Stimulated activated CD8-positive, alpha-beta memory T cell treated with anti-CD3 and anti-CD28 coated beads, Interleukin-12 subunit alpha, Interleukin-12 subunit beta, amount 100 ng/mL, for 24 hours (primary cell): ENCODE results near the gene TCF25.
A peak's percentile ranks its signal among the peaks of the same experiment; 100 is the strongest.

ENCODE experiments used
- DNase-seq: peaks from one replicate; pipeline ENCODE4 v3.0.0-alpha.2; 2020; ENCODE audit errors: extremely low read depth

The TCF25 gene

DNA sequence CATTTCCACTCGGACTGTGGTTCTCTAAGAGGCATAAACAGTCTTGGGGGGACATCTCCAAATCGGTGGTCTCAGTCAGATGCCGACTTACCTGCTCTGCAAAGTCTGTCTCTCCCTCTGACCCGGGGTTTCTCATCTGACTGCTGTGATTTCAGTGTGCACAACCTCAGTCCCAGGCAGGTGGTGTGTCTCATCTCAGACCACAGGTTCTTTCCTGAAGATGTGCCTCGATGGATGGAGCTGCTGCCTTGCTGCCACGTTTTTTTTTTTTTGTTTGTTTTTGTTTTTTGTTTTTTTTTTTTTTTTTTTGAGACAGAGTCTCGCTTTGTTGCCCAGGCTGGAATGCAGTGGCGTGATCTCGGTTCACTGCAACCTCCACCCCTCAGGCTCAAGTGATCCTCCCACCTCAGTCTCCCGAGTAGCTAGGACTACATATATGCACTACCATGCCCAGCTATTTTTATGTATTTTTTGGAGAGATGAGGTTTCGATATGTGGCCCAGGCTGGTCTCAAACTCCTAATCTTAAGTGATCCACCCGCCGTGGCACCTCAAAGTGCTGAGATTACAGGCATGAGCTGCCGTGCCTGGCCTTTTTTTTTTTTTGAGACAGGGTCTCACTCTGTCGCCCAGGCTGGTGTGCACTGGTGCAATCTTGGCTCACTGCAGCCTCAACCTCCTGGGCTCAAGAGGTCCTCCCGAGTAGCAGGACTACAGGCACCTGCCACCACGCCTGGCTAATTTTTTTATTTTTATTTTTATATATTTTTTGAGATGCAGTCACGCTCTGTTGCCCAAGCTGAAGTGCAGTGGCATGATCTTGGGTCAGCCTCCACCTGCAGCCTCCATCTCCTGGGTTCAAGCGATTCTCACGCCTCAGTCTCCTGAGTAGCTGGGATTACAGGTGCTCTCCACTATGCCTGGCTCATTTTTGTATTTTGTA is 29.7 kb upstream of the TCF25 start:
- no peak for DNase-seq

GRCh38 chr16:89844739-89845339 is 28.6 kb upstream of the TCF25 start:
- no peak for DNase-seq

- DNase-seq, result no peak
These were observed 28.0 kb upstream of the TCF25 start for GRCh38 chr16:89845417-89845816.

- DNase-seq, result no peak
These were observed 26.1 kb upstream of the TCF25 start for GRCh38 chr16:89847051-89847939.

- no peak for DNase-seq
These were observed 25.5 kb upstream of the TCF25 start for GRCh38 chr16:89847940-89848297.

DNA sequence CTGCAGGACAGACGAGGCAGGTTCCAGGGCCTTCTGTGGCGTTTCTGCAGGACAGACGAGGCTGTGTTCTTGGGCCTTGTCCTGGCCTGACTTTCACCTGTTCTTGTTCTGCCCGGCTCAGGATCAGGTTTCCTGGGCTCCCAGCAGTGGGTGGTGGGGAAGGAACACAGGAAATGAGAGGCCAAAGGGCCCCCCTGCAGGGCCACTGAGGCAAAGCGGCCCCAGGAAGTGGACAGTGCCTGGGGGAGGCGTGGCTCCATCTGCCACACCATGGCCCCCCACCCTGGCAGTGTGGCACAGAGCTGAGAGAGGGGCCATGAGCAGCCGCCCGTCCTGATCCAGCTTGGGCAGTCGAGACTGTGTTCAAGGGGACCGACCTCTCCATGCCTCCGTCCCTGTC is 24.4 kb upstream of the TCF25 start:
- DNase-seq, result no peak

DNA sequence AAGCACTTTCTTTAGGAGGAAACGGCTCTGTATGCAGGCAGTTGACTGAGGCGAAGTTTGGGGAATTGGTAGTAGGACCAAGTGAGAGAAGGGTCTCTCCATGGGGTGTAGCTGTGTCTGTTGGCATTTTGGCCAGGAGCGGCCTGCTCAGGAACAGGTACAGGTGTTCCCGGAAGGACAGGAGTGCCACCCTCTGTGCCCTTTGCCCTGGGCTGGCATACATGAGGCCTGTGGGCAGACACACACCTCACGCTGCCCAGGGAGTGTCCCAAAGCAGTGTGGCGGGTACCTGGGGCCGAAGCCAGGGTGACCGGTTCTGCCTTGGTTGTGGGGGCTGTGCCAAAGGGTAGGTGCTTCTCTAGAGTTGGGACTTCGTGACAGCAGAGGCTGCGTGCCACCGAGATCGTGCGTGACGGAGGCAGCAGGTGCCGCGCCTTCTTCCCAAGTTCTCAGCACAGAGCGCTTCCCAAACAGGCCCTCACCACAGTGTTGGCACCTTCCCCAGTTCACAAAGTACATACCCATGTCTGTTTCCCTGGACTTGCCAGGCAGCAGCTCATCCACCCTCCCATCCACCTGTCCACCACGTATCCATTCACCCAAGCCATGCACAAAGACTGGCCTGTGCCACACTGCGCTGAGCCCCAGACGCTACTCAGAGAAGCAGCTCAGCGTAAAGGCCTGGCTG is 19.9 kb upstream of the TCF25 start:
- DNase-seq, result no peak

DNA sequence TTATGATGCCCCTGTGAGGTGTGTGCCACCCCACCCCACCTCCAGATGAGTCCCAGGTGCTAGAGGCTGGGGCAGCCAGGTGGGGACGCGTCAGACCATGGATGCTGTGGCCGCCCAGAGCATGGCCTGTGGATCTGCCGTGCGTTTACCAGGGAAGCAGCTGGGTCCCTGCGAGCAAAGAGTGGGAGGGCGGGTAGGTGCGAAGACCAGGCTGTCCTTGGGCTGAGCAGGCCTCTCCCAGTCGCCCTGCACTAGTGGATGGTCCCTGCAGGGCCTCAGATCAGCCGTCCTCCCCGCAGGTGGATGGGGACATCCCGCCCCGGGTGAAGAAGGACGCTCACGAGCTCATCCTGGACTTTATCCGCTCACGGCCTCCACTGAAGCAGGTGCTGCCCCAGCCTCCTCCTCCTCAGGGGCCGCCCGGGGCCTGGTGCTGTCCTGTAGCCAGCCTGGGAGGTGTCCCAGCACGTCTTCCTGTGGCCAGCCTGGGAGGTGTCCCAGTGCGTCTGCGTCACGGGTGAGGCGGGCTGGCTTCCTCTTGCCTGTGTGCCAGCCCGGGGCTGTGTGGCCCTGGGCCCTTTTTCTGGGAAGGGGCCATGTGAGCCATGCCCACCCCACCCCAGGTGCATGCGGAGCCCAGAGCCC is 18.0 kb upstream of the TCF25 start:
- no peak for DNase-seq

GRCh38 chr16:89855986-89856385 is 17.4 kb upstream of the TCF25 start:
- no peak for DNase-seq

GRCh38 chr16:89858973-89859614 is 14.3 kb upstream of the TCF25 start:
- no peak for DNase-seq

GRCh38 chr16:89859615-89860007 is 13.8 kb upstream of the TCF25 start:
- DNase-seq, result no peak

GRCh38 chr16:89860747-89861304 is 12.6 kb upstream of the TCF25 start:
- peak; percentile 46 for DNase-seq

DNA sequence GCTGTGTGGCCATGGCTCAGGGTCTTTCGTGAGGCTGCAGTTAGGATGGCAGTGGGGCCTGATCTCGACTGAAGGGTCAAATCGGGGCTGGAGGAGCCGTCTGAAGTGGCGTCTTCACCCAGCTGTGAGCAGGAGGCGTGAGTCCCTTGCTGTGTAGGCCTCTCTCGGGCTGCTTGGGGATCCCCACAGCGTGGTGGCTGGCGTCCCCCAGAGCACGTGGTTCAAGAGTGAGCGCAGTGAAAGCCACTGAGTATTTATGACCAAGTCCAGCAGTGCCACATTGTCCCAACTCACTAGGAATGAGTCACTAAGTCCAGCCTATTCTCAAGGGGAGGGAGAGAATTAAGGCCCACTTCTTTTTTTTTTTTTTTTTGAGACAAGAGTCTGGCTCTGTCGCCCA is 11.7 kb upstream of the TCF25 start:
- DNase-seq, result no peak

DNA sequence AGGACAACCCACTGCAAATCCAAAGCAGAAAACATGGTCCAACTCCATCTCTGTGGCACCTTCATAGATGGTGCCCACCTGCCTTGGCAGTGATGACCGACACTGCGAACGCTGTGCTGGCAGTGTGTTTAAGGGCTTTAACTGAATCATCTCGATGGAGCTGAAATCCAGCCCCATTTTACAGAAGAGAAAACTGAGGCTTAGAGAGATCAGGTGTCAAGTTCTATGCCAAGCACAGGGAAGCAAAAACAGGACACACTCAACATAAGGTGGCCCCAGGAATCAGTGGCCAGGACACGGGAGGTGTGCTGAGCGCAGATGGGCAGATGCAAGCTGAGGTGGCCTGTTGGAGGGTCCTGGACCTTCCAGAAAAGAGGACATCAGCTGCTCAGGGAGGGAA is 10.7 kb upstream of the TCF25 start:
- DNase-seq, result no peak

DNA sequence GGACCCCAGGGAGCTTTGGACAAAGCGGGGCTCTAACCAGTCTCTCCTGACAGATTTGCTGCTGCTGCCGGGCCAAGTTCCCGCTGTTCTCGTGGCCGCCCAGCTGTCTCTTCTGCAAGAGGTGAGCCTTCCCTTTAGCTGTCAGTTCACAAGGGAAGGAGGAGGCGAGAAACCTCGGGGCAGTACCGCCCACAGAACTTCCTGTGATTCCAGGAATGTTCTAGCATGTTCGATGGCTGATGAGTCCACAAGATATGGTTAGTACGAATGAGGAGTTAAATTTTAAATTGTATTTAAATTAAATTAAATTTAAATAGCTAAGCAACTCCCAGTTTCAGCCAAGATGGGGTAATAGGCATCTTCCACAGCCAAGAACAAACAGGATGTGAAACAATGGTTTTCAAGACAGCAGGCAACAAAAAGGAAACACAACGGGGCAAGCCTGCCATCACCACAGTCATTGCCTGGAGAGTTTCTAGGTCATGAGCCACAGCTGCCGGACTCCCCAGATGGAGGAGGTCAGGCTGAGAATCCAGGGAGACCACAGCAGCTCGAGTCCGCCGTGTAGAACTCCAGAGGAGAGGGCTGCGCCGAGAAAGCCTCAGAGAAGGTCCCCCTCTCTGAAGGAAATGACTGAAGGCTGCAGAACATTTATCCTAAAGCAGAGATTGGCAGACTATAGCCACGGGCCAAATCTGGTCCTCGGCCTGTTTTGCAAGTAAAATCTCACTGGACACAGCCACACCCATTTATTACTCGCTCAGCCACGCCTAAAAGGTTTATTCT is 9.5 kb upstream of the TCF25 start:
- DNase-seq, result no peak

DNA sequence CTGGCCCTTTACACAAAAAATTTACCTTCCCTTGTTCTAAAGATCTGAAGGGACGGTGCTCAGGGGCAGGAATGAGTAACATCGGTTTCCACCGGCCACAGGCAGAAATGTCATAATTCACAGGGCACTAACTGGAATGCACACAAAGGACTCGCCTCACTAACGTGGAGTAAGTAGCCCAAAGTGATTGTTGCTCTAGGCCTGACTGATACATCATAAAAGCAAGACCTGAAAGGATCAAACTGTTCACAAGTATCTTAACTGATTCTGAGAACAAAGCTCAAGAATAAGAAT is 8.9 kb upstream of the TCF25 start:
- DNase-seq, result no peak

GRCh38 chr16:89867918-89868317 is 5.5 kb upstream of the TCF25 start:
- no peak for DNase-seq

- no peak for DNase-seq
These were observed 3.5 kb upstream of the TCF25 start for GRCh38 chr16:89869911-89870310.

DNA sequence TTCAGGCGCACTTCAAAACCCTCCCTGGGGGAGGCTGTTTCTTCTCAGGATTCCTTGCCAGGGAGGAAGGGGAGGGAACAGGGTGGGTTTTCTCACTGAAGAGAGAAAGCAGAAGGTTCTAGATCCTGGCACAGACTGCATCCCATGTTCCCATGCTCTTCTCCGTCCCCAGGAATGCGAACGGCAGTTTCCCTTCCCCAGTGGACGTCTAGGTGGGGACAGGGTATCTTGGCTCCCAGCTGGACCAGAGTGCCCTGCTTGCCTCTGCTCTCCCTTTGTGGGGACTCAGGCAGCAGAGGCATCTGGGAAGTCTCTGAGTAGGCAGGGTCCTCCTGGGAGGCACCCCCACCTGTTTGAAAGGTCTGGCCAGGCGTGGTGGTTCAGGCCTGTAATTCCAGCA is 3.0 kb upstream of the TCF25 start:
- DNase-seq, result no peak

GRCh38 chr16:89871895-89872294 is 1.5 kb upstream of the TCF25 start:
- no peak for DNase-seq
